ENCODE data around the gene ADGRG1. TPM values are rescaled to one million over a fixed set of nuclear protein-coding genes. Genes with fewer than 3 reads are reported as not detected.

ADGRG1 gene
- total and polyA plus RNA-seq, 12 donors: 11.1 to 46.3 (median 19.0) TPM

- Histone ChIP-seq H3K9me3 (no peaks in the 10 kb centered on the region), H3K4me1 (peaks cover under 1 to 32% (median 11%) of the 10 kb centered on the region in 9 donors), H3K4me3 (no peak overlapping the region), H3K27ac (no peak overlapping the region), H3K27me3 (no peaks in the 10 kb centered on the region), H3K36me3 (no peaks in the 10 kb centered on the region)
- intact Hi-C loops (cut with DNase I): no loop called here
- no peak for DNase-seq
- ATAC-seq: peak in 3 of 8 donors; percentile 3 to 6 (median 4)
- 69 to 79% methylated on average over 16 of the region's 16 CpGs for WGBS, 2 donors
- no peak for TF ChIP-seq CTCF (IDR thresholded peaks at IDR 0.05)
These were observed 5.8 kb upstream of the ADGRG1 start for GRCh38 chr16:57622361-57623250.

DNA sequence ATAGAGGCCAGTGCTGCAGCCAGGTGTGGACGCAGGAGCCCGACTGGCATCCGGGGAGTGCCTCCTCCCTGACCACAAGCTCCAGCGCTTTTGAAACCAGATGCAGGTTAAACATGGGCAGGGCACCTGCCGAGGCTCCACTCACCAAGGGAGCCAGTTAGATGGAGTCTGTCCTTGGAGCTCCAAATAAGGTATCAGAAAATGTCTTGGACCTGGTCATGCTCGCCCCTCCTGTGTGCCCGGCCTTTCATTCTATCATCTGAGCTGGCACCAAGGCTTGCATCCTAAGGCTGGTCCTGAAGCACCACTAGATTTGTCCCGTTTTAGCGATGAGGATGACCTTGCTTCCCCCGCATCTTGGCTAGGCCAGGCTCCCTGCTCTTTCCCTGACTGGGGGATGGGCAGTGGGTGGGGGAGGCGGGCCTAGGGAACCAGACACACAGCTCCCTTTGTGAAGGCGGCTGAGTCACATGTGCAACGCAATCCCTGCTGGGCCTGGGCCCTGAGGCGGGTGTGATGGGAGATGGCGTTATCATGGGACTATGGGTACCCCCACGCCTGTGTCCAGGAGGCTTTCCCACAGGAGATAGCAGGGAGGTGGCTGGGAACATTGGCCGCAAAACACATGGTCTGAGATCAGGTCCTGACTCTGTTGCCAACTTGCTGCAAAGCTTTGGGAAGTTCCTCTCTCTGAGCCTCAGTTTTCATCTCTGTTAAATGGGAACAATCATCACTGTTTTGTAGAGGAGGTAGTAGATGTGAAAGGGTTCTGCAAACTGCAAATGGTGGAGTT is 5.0 kb upstream of the ADGRG1 start:
- H3K4me1 ChIP-seq: peaks cover 8 to 41% (median 19%) of the 10 kb centered on the region in 9 donors
- no peaks in the 10 kb centered on the region for H3K36me3 ChIP-seq
- ATAC-seq (no peak), DNase-seq (no peak)
- no peak overlapping the region for H3K27ac ChIP-seq
- H3K27me3 ChIP-seq: peaks cover 0 to 7% (median 0%) of the 10 kb centered on the region in 7 donors
- H3K9me3 ChIP-seq: no peaks in the 10 kb centered on the region
- WGBS, 2 donors: 73 to 78% methylated on average over 17 of the region's 17 CpGs
- intact Hi-C loops (cut with DNase I): no loop called here
- H3K4me3 ChIP-seq: no peak overlapping the region
- TF ChIP-seq CTCF (IDR thresholded peaks at IDR 0.05): no peak

DNA sequence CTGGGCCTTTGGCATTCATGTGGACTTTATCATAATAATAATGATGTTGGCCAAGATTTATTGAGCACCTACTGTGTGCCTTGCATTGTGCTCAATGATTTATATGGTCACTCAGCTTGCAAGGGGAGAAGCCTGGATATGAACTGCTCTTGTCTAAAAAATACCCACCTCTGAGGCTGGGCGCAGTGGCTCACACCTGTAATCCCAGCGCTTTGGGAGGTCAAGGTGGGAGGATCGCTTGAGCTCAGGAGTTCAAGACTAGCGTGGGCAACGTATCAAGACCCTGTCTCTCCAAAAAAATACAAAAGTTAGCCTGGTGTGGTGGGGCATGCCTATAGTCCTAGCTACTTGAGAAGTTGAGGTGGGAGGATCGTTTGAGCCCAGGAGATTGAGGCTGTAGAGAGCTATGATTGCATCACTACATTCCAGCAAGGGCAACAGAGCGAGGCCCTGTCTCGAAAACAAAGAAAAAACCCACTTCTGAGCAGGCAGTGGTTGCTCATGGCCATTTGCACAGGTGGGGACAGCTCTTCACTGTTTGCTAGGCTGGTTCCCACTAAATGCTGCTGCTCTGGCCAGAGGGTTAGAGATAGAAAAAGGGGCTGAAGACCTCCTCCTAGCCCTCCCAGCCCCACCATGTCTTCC is 4.3 kb upstream of the ADGRG1 start:
- H3K4me1 ChIP-seq: peaks cover 8 to 42% (median 23%) of the 10 kb centered on the region in 9 donors
- no peak for DNase-seq
- H3K36me3 ChIP-seq: no peaks in the 10 kb centered on the region
- no peak for TF ChIP-seq CTCF (IDR thresholded peaks at IDR 0.05)
- intact Hi-C loops (cut with DNase I): no loop called here
- no peaks in the 10 kb centered on the region for H3K9me3 ChIP-seq
- no peak overlapping the region for H3K27ac ChIP-seq
- peaks cover 0 to 11% (median 0%) of the 10 kb centered on the region in 7 donors for H3K27me3 ChIP-seq
- no peak for ATAC-seq
- WGBS, 2 donors: 91 to 92% methylated on average over 8 of the region's 8 CpGs
- no peak overlapping the region for H3K4me3 ChIP-seq
